HG02943 (cell line): ENCODE results near the gene GLI3.

Experiments
- ATAC-seq: cut with Tn5 transposase; IDR thresholded peaks from one replicate; pipeline ENCODE4 v1.9.1; 2021; ENCODE audit warnings: mild to moderate bottlenecking, low read depth, moderate library complexity; ENCODE audit not compliant: unreplicated experiment

Gene GLI3

GRCh38 chr7:42183547-42183946 is 53.5 kb downstream of the GLI3 start:
- no peak for ATAC-seq

DNA sequence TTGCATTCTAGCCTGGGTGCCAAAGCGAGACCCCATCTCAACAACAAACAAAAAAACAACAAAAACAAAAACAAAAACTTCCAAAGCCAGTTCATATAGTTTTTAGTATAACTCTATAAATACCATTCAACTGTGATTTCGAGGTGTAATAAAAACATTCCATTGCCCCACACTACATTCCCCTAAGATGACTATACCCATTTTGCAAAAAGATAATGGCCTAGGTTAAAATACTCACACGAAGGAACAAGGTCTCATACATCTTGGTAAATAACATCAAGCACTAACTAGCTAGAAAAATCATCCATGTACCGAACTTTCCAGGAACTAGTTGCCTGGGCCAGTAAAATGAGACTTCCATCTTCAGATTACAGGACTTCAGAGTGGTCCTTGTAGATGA is 55.4 kb downstream of the GLI3 start:
- no peak for ATAC-seq

DNA sequence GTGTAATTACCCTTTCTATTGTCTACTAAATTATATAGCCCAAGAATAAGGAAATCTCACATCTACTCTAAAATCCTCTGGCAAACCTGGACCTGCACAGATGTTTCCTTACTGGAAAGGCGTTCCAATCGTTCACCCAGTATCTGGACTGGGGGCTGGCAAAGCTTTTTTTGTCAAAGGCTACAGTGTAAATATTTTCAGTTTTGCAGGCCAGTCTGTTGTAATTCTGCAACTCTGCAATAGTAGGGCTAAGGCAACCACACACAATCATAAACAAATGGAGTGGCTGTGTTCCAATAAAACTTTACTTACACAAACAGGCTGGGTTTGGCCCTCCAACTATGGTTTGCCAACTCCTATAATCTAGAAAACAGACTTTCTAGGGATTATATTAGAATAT is 56.2 kb downstream of the GLI3 start:
- no peak for ATAC-seq

GRCh38 chr7:42176724-42177101 is 60.3 kb downstream of the GLI3 start:
- ATAC-seq, result no peak

DNA sequence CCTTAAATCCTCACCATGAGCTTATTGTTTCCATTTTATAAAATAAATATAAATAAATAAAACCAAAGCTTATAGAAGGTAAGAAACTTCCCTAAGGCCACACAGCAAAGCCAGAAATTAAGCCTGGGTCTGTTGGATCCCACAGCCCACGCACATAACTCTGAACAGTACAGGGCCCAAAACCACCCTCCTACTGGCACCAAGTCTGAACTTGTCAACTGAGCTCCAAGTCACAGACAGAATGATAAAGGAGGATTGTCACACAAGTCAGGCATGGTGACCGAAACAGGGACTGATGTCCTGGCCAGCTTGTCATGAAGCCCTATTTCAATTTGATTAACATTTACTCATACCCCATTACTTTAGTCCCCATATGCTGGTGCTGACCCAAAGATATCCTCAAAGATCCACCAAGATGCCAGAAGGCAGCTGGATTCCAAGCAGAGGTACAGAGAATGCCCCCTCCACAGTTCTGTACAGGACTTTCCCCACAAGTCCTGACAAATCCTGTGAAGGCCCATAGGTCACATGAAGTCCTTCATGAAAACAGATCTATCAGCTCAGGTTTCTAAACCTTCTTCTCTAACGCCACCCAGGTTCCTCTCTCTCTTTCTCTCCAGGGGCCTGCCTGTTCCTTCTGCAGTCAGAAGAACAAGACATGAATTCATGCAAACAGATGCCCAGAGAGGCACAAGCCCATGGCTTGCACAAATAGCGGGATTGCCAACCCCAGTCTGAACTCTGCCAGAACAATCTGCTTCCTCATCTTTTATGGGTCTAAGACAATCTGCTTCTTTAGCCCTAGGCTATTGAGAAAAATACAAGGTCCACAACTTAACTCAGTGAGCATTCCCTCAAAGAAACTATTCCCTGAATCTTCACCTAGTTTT is 60.9 kb downstream of the GLI3 start:
- ATAC-seq, result no peak

DNA sequence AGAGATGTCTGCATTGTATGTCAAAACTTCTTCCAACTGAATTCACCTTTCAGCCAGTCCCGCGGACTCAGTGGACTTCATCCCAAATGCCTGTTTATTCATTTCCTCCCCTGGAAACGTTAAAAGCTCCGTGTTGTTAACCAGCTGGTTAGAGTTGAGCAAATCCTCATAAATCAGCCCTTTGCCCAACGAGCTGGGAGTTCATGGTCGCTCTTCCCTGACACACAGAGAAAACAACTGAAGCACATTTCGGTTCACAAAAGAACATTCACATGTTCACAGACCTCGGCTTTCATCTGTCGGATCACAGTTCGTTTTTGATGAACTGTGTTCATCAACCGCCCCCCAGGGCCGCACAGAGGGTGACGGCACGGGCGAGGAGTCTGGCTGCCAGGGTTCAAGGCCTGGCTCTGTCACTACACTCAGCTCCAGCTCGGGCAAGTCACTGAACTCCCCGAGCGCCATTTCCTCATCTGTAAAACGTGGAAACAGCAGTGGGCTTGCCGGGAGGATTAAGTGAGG is 62.6 kb downstream of the GLI3 start:
- no peak for ATAC-seq

GRCh38 chr7:42170724-42171123 is 66.3 kb downstream of the GLI3 start:
- no peak for ATAC-seq

- no peak for ATAC-seq
These were observed 68.5 kb downstream of the GLI3 start for GRCh38 chr7:42168512-42168911.

DNA sequence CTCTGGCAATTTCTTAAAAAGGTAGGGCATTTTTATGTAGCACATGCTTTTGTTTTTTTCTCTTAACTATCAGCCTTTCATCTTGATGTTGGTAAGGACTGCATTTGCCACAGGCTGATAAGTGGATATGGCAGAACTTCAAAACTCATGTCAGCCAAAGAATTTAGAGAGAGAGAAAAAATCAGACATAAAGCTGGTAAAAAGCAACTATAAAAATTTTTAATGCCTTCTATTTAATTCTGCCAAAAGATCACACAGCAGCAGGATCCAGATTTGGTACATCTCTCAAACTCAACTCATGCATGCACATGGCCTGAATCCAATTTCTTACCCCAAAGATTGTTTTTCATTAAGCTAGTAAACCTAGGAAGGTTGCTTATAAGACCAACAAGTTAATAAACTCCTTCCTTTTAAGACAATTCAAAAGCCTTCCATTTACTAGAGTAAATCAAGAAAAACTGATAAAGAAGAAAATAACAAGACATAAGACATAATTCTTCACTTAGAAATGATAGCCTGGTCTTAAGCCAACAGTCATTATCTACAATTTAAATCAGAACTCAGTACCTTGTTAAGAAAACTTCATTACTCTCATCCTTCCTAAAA is 69.3 kb downstream of the GLI3 start:
- no peak for ATAC-seq

DNA sequence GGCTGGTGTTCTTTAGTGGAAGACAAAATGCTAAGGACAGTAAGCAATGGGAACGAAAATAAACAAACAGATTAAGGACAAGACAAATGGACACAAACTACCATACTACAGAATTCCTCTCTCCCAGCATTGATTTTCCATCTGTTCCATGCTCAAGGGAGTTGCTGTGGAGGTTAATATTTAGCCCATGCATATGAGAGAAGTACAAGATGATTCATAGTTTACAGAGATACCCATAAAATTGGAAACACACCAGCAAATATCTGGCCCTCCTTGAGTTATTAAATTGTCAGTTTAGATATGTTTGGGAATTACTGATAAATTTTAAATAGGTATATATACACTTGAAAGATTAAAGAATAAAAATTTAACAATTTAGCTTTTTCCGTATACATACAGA is 69.8 kb downstream of the GLI3 start:
- ATAC-seq, result no peak

DNA sequence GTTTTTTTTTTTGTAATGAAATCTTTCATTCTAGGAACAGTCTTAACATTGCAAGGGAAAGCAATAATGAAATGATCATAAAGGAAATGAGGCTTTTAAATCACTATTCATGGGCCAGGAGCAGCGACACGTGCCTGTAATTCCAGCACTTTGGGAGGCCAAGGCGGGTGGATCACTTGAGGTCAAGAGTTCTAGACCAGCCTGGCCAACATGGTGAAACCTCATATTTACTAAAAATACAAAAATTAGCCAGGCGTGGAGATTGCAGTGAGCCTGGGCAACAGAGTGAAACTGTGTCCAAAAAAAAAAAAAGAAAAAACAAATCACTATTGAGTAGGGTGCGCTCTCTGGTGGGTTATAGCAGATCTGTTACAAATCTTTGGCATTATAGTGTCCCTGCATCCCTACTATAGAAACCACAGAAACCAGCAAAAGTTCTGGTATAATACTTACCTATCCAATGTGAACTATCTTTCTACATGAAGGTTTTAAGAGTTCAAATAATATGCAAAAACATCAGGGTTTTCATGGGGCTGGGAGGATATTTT is 72.1 kb downstream of the GLI3 start:
- ATAC-seq, result no peak

DNA sequence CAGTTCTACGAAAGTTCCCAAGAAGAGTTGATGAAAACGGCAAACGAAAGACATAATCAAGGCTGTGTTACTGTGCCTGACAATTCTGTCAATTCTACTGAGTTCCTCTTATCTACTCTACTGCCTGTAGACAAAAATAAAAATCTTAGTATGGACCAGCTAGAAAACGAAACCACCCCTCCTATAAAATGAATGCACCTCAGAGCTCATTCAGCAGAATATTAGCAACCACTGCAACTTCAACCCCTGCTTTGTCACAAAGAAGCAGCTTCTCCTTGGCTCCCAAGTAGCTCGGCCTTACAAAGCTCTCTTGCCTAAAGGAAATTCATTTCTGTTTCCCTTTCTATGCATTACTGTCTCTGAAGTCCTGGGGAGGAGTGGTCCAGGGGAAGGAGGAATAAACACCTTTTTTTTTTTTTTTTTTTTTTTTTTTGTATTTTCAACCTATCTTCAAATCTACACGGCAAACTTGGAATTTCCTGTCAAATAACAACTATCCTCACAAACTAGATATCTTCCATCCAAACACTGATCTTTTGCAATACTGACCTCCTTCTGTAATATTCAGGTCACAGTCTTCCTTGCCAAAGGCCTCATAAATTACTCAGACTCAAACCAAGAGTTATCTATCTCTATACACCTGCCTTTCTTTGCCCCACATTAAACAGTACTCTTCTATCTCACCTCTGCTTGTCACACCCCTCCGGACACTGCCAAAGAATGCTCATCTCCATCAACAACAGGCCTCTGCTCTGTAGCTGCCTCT is 74.3 kb downstream of the GLI3 start:
- no peak for ATAC-seq

DNA sequence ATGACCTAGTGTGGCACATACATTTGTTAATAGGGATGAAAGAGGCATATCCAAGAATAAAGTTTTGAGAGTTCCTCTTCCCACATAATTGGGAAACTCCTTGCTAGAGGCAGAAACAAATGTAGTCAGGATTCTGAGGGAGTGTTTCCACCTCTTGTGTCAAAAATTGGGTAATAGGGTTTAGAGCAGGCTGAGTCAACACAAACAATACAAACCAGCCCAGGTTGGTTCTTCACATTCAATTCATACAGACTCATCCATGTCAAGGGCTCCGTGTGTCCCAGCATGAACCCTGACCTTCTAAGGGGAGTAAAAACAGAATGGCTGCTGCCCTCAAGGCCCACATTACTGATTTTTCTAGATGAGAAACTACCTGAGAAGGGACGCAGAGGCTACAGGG is 75.3 kb downstream of the GLI3 start:
- ATAC-seq, result no peak

DNA sequence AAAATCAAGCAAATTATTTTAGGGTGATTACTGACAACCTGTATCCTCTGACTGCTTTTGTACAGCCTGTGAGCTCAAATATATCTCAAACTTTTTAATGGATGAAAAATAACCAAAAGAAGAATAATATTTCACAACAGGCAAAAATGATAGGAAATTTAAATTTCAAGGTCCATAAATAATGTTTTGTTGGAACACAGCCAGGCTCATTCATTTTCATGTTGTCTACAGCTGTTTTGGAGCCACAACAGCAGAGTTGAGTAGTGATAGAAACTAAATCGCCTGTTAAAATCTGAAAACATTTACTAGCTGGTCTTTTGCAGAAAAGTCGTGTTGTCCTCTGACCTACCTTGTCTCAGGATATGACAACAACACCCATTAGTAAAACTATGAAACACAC is 75.9 kb downstream of the GLI3 start:
- no peak for ATAC-seq

DNA sequence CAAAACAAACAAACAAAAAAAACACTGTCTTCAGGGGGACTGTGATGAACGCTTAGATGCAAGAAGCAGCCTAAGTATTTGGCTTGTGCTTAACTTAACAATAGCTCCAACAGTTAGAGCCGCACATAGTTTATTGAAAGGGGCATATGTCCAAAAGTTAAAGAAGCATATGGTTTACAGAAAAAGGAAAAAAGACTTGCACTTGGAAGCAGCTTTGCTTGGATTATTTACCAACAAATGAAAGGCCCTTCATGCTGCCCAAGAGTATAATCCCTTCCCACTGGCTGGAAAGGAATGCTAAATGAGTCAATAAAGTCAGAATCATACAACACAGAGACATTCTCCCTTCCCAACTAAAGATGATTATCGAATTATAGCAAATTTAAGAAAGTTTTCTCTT is 77.9 kb downstream of the GLI3 start:
- ATAC-seq, result no peak

- no peak for ATAC-seq
These were observed 79.9 kb downstream of the GLI3 start for GRCh38 chr7:42156967-42157721.

DNA sequence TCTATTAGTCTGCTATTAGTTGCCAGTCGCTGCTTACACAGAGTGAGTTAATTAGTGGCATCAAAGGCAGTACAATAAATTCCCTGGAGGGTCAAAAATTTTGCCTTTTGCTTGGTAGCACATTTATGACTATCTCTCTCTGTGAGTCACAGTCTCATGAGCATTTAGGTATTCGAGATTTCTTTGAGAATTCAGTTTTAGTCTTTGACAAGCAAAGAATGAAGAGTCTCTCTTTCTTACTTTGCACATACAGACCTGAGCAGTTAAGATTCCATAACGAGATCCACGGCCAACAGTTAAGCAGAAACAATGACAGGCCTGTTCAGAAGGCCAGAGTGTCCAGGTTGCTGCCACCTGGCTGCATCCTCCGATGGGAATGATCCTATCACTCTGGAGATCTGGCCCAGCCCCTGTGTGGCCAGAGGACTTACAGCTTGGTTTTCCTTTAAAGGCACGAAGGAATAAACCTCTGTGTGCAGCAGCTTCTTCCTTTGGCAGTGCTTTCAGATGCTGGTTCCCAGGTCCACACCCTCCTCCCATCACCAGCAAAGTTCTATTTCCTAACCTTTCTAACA is 80.6 kb downstream of the GLI3 start:
- ATAC-seq, result no peak

- no peak for ATAC-seq
These were observed 81.3 kb downstream of the GLI3 start for GRCh38 chr7:42155584-42156290.

DNA sequence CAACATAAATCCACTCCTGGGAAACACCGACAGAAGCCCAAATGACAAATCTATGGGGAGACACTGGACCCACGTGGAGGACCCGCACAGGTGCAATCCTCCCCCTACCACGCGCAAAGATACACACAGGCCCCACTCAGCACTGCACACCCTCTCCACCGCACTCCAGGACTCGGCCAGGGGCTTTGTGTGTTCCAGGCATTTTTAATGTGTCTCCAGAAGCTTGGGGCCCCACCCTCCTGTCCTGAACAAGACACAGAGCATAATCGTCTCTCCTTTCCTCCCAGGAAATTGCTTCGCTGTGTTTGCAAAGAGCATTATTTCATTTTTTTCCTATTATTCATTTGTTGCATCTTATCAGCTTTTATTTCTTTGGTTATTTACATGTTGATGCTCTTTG is 82.8 kb downstream of the GLI3 start:
- ATAC-seq, result no peak
